ENCODE results near the gene DNASE1L1.

DNA sequence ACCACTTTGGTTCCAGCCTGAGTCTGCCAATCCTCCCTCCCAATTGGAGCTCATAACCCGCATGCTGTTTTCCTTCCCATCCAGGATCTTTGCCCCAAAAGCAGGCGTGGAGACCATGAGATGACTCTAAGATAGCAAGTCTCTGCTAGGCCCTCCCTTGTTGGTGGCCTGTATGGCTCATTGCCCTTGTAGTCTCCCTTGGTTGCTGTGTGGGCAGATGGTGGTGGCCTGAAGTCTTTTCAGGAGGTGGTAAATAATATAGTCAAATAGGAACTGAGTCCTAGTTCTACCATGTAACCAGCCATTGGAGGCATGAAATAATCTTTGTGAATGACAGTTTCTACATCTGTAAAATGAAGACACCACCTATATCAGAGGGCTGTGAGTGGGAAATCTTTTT lies 20.7 kb upstream of the DNASE1L1 start:
- TF ChIP-seq, protein P1, sequence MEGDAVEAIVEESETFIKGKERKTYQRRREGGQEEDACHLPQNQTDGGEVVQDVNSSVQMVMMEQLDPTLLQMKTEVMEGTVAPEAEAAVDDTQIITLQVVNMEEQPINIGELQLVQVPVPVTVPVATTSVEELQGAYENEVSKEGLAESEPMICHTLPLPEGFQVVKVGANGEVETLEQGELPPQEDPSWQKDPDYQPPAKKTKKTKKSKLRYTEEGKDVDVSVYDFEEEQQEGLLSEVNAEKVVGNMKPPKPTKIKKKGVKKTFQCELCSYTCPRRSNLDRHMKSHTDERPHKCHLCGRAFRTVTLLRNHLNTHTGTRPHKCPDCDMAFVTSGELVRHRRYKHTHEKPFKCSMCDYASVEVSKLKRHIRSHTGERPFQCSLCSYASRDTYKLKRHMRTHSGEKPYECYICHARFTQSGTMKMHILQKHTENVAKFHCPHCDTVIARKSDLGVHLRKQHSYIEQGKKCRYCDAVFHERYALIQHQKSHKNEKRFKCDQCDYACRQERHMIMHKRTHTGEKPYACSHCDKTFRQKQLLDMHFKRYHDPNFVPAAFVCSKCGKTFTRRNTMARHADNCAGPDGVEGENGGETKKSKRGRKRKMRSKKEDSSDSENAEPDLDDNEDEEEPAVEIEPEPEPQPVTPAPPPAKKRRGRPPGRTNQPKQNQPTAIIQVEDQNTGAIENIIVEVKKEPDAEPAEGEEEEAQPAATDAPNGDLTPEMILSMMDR (IDR thresholded peaks at IDR 0.05; ENCODE audit: low read depth, low read length, missing input control): no peak
- TF ChIP-seq ATF3 (IDR thresholded peaks at IDR 0.05) (no peak), JUND (IDR thresholded peaks at IDR 0.05) (no peak), YY1 (IDR thresholded peaks at IDR 0.05) (no peak), SP1 (IDR thresholded peaks at IDR 0.05) (no peak), RAD21 (IDR thresholded peaks at IDR 0.05) (no peak), GABPA (IDR thresholded peaks at IDR 0.05 in 1 of 2, conservative IDR thresholded peaks at IDR 0.05 in 1 of 2) (no peak)
- TF ChIP-seq, protein P2, sequence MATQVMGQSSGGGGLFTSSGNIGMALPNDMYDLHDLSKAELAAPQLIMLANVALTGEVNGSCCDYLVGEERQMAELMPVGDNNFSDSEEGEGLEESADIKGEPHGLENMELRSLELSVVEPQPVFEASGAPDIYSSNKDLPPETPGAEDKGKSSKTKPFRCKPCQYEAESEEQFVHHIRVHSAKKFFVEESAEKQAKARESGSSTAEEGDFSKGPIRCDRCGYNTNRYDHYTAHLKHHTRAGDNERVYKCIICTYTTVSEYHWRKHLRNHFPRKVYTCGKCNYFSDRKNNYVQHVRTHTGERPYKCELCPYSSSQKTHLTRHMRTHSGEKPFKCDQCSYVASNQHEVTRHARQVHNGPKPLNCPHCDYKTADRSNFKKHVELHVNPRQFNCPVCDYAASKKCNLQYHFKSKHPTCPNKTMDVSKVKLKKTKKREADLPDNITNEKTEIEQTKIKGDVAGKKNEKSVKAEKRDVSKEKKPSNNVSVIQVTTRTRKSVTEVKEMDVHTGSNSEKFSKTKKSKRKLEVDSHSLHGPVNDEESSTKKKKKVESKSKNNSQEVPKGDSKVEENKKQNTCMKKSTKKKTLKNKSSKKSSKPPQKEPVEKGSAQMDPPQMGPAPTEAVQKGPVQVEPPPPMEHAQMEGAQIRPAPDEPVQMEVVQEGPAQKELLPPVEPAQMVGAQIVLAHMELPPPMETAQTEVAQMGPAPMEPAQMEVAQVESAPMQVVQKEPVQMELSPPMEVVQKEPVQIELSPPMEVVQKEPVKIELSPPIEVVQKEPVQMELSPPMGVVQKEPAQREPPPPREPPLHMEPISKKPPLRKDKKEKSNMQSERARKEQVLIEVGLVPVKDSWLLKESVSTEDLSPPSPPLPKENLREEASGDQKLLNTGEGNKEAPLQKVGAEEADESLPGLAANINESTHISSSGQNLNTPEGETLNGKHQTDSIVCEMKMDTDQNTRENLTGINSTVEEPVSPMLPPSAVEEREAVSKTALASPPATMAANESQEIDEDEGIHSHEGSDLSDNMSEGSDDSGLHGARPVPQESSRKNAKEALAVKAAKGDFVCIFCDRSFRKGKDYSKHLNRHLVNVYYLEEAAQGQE (IDR thresholded peaks at IDR 0.05): no peak
- TF ChIP-seq, protein P3, sequence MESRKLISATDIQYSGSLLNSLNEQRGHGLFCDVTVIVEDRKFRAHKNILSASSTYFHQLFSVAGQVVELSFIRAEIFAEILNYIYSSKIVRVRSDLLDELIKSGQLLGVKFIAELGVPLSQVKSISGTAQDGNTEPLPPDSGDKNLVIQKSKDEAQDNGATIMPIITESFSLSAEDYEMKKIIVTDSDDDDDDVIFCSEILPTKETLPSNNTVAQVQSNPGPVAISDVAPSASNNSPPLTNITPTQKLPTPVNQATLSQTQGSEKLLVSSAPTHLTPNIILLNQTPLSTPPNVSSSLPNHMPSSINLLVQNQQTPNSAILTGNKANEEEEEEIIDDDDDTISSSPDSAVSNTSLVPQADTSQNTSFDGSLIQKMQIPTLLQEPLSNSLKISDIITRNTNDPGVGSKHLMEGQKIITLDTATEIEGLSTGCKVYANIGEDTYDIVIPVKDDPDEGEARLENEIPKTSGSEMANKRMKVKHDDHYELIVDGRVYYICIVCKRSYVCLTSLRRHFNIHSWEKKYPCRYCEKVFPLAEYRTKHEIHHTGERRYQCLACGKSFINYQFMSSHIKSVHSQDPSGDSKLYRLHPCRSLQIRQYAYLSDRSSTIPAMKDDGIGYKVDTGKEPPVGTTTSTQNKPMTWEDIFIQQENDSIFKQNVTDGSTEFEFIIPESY (IDR thresholded peaks at IDR 0.05): no peak
